Liver (tissue), 3 donors: ENCODE measurements around the gene ERC1.

Experiments used
- CTCF ChIP-seq: fragments of 150-350 bp; IDR thresholded peaks from 2 replicates; pipeline ENCODE4 v1.5.1; 2017; ENCODE audit warnings: improper control_type of control experiment, low read depth, low read length; ENCODE audit not compliant: missing input control
- RAD21 ChIP-seq, 2 donors: IDR thresholded peaks; 2 replicates each; pipeline ENCODE4 v1.6.1; 2016; ENCODE audit warnings: antibody characterized with exemption in 2 of 2, mild to moderate bottlenecking in 2 of 2
- RXRA ChIP-seq, 2 donors: IDR thresholded peaks; 2 replicates each; pipeline ENCODE4 v1.6.1; 2017 to 2018; ENCODE audit warnings: antibody characterized with exemption in 2 of 2, mild to moderate bottlenecking in 1 of 2
- donor health status: healthy.
- donor health status: healthy.

GRCh38 chr12:1384910-1385309 is 393.9 kb downstream of the ERC1 start:
- TF ChIP-seq CTCF (no peak), RAD21 (IDR thresholded peaks at IDR 0.05) (peak; percentile 13 to 22), RXRA (IDR thresholded peaks at IDR 0.05) (peak; percentile 16 to 24)
